Activated CD8-positive, alpha-beta memory T cell treated with anti-CD3 and anti-CD28 coated beads for 24 hours (primary cell): ENCODE results near the gene DGCR2.
"Not testable (repeated sequence)": the region's sequence is repeated elsewhere in the genome, so short reads cannot be mapped to it uniquely, and the experiment has no call there.

Experiments
- DNase-seq: peaks from one replicate; pipeline ENCODE4 v3.0.0-alpha.2; 2020

The DGCR2 gene

DNA sequence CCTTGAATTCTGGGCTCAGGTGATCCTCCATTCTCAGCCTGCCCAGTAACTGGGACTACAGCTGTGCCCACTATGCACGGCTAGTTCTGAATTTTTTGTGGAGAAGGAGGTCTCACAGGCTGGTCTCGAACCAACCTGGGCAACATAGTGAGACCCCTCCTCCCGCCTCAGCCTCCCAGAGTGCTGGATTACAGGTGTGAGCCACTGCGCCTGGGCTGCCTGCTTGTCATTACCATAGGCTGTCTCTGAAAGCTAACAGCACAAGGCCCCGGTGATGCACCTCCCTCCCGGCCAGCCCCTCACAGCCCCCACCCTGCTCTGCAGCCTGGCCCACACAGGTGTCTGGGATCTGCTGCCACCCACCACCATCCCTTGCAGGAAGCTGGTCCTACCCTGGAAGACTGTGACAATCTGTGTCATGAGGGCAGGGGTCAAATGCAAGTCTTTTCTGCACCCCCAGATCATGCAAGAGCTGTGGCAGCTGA is 82.4 kb downstream of the DGCR2 start:
- DNase-seq = no peak

DNA sequence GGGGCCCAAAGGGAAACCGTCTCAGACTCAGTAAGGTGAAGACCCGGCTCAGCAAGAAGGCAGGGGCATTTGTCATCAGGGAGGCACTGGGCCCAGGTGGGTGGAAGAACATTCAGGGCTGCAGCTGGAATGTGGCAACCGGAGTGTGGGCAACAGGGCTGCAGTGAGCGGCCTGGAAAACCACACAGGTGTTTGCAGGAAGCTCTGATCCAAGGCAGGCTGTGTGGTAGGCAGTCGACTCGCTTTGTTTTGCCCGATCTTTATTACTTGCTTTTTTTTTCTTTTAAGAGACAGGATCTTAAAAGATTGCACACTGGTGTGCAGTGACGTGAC is 82.8 kb downstream of the DGCR2 start:
- DNase-seq = no peak

DNA sequence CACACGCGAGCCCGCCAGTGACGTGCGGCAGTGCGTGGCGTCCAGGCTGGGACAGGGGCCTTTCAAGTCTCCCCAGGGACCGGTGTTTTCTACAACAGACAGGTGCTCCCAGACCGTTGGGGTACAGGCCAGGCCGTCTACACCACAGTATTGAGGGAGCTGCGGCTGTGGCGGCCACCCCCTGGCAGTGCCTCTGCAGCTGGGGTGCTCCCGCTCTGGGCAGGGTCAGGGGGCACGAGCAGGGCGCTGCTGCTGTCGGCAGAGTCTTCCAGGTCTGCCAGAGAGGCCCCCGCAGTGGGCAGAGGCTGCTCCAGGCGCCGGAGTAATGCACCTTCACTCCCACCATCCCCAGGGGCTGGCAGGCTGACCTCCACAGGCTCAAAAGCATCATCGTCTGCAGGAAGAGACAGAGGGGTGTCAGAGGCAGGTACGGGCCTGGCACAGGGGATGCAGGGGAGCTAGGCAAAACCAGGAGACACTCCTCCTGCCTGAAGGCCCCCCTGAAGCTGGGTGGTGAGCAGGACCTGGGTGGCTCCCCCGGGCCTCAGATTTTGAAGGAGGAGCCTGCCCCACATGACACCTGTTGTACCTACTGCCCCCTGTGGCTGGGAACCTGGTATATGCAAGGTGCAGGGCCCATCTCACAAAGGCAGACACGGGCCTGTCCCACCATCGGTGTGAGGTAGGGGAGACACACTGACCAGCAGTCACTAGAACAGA is 83.3 kb downstream of the DGCR2 start:
- no peak for DNase-seq

- no peak for DNase-seq
Measured at GRCh38 chr22:19038164-19038546, 84.1 kb downstream of the DGCR2 start.

DNA sequence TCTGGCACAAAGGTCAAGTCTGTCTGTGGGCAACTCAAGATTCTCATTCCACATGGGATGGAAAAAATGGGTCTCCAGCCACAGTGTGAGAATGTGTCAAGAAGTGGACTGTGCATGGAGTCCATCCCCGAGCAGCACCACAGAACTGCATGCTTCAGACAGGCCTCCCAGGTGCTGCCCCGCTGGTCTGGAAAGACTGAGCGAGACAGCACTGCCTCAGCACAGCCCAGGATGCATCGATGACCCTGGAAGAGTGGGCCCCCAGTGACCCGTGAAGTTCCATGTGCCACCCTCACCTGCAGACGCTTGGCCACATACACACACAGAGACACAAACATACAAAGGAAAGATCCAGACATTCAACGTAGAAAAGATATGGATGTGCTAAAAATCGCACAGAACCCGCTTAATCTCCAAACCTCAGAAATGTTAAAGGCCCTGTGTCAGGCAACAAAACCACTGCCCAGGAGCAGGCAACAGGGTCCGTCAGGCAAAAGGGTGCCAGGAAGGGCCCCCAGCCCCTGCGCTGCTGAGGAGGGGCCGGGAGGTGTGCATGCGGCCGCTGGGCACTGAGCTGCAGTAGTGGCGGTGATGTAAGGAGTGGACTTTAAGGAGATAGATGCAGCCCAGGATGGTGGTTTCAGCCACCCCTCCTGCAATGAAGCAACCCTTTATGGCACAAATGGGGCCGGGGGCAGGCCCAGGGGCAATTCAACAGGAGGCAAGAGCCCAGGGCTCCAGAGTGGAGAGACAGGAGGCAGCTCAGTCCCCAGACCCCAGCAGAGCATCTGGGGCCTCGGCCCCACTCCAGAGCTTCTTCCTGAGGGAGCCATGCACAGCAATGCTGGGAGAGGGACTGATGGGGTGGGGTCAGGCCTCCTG is 84.7 kb downstream of the DGCR2 start:
- peak; percentile 51 for DNase-seq

GRCh38 chr22:19036523-19037273 is 85.5 kb downstream of the DGCR2 start:
- no peak for DNase-seq

DNA sequence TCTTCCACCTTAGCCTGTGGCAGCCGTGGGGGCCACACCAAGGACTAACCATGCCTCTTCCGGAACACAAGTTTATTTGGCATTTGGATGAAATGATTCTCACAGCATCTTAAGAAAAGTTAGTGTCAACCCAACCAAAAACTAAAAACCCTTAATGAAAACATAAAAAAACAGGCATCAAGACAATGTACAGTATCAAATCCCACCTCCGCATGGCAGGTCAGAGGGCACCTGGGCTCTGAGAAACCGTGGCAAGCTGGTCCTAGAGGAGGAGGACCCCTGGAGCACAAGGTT is 86.0 kb downstream of the DGCR2 start:
- DNase-seq = no peak

DNA sequence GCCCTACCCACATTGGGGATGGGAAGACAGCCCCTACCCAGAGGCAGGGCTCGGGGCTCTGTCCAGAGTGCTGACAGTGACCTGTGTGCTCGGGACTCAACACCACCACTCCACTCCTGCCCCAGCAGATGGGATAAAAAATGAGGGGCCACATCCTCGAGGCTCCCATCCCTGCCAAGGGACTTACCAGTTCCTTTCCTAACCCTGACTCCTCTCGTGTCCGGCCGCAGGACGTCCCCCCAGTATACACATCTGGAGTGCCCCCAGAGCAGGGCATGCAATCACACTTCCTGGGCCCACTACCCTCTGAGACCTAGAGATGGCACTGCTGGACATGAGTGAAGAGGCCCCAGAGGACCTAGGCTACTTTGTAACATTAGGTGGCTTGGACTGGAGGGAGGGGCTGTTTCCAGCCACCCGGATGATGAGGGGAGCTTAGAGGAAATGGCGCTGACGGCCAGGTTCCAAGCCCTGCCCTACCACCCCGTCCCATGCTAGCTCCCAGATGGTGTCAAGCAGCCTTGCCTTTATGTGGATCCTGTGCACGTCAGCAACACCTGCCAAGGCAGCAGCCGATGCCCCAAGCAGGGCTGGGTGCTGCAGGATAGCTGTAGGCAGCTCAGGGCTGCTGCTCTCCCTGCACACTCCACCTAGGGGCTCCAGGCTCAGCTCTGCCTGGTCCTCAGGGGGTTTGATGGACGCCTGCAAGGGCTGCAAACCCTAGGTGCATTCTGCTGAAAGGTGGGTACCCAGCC is 86.6 kb downstream of the DGCR2 start:
- peak; percentile 54 for DNase-seq

GRCh38 chr22:19035126-19035473 is 87.1 kb downstream of the DGCR2 start:
- not testable (repeated sequence) for DNase-seq

GRCh38 chr22:19034724-19035120 is 87.5 kb downstream of the DGCR2 start:
- peak; percentile 50 for DNase-seq

DNA sequence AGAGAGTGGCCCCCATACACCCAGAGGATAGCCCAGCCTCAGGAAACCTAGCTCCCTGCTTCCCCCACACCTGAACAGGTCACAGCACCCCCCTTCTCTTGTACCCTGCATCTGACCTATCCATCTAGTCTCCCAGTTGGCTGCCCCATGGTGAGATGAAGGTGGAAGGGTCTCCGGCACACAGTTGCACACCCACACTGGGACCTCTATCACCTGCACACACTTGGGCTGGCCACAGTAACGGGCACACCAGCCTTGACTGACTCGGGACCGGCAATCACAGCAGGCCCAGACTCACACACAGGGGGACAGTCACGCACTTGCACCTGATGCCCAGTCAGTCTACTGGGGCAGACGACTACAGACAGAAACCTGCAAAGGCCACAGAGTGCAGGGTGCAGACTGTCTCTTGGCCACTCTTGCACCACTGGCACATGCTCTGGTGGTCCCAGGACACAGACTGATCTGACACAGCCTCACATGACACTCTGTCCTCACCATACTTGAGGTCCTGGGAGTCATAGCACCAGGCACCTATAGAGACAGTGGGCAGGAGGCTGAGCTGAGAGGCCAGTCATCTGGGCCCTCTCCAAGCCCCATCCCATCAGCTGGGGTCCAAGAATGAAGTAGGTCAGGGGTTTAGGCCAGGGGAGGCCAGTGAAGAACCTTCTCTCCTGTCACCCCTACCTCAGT is 88.0 kb downstream of the DGCR2 start:
- DNase-seq = peak; percentile 49

- peak; percentile 47 for DNase-seq
Measured at GRCh38 chr22:19033568-19033905, 88.7 kb downstream of the DGCR2 start.

DNA sequence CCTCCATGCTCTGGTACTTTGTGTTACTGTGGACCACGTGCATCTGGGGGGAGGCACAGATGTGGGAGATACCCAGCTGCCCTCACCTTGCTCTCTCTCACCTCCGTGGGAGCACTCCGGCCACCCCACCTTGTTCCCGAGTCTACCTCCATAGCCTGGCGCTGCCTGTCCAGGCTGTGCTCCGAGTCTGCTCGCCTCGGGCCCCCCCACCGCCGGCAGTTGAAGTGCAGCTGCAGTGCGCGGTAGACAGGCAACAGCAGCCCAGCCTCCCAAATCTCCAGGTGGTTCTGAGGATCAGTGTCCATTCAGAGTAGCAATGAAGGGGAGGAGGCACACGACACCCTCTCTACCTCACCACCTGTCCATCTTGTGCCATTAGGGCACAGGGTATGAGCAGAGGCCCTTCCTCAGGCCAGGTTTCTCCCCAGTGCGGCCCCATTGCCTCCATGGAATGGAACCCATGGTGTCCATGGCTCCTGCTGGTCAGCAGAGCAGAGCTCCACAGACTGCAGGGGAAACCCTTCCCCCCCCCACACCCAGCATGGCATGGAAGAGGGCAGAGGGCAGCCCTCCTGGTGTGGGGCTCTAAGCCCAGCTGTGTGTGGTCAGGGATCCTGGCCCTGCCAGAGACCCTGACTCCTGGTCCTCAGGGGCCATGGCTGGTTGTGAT is 89.2 kb downstream of the DGCR2 start:
- DNase-seq = peak; percentile 53

- DNase-seq = peak; percentile 52
Measured at GRCh38 chr22:19032156-19032785, 89.9 kb downstream of the DGCR2 start.

DNA sequence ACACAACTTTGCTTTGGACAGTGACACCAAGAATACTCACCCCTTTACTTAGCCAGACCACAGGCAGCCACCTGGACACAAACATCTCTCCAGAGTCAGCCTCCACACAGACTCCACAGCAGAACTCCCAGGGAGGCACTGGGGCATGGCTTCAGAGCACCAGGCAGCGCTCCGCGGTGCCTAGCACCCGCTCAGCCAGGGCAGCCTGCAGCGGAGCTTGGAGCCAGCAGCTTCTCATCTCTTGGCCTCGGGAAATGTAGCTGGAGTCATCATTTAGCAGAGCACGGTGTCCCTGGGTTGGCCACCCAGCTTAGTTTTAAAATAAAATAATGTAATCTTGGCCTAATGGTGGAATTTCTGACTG is 91.3 kb downstream of the DGCR2 start:
- not testable (repeated sequence) for DNase-seq

DNA sequence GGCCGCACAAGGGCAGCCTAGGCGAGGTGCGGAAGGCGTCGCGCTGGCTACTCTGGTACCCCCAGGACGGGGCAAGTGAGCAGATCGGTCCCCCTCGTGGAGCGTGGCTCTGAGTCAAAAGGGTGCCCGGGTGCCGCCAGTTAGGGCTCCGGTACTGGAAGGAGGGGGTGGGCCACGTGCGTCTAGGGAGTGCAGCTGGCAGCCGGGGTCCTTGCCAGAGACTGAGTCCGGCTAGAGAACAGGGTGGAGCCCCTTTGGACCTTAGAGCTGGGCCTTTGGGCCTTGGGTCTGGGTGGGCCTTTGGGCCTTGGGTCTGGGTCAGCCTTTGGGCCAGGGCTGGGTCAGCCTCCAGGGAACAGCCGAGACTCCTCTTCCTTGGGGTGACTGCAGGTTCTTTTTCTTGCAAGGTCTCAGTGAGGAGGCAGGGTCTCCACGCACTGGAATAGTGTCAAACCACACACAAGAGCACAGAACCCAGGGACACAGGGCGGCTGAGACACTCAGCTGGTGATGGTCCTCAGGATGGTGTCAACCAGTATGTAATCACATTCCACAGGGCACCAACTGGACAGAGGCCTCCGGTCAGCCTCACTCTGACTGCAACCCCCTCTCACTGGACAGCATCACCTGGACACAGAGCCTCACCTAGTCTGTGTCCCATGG is 91.9 kb downstream of the DGCR2 start:
- not testable (repeated sequence) for DNase-seq

DNA sequence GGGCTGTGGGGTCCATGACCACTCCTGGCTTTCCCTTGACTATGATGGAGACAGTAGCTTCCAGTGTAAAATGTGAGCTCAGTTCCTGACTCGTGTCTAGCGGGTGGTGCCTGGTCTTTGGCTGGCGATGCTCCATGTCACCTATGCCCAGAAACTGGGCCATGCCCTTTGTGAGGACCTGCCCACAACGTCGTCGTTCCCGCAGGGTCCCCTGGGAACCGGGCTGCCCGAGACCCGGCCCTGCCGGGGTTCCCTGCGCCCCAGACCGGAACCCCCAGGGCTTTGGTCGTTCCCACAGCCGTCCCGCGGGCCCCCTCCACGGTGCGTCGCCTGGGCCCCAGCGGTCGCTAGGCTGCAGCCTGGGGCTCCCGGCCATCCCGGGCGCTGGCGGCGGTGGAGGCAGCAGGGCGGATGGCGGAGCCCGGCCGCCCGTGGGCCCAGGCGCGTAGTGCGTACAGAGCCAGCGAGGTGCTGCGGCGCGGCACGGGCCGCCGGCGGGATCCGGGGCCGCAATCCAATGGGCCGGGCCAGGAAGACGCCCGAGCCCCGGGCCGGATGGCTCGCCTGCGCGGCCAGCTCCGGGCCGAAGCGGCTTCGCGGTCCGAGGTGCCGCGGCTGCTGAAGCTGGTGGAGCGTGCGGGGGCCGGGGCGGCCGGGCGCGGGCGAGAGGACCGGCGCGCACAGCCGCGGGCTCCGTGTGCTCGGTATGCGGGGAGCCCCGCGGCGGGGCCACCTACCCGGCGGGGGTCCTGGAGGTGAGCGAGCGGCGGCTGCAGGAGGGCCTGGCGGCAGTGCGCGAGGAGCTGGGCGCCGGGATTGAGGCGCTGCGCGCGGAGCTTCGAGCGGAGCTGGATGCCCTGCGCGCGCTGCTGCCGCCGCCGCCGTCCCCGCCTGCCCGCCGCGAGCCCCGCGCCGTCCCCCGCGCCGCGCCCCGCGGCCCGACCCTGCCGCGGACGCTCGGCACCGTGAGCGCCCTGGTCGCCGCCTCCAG is 92.8 kb downstream of the DGCR2 start:
- not testable (repeated sequence) for DNase-seq

- DNase-seq = not testable (repeated sequence)
Measured at GRCh38 chr22:19028060-19028455, 94.2 kb downstream of the DGCR2 start.

- not testable (repeated sequence) for DNase-seq
Measured at GRCh38 chr22:19027371-19028059, 94.7 kb downstream of the DGCR2 start.
